ENCODE data around the gene CCDC86.

GRCh38 chr11:60858731-60859464 lies 17.0 kb downstream of the CCDC86 start:
- no peak for TF ChIP-seq CTCF (IDR thresholded peaks at IDR 0.05)
- no peak for TF ChIP-seq POLR2A (IDR thresholded peaks at IDR 0.05)

Measured in uterus (tissue), 2 donors.